LNCAP (cell line): Measurements from ENCODE around the gene EMSY.

Source experiments
- TF ChIP-seq, protein P1 (sequence below): fragments of 450-650 bp; IDR thresholded peaks from 2 replicates; pipeline ENCODE4 v1.5.1; 2017; ENCODE audit warnings: mild to moderate bottlenecking

The EMSY gene

DNA sequence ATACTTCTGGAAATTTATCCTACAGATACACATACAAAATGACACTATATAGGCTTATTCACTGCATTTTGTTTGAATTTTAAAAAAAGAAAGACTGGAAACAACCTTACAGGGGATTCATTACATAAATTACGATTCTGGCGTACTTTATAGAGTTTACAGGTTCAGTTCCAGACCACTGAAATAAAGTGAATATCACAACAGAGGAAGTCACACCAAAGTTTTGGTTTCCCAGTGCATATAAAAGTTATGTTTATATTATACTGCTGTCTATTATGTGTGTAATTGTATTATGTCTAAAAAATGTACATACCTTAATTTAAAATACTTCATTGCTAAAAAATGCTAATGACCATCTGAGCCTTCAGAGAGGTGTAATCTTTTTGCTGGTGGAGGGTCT lies 62.0 kb downstream of the EMSY start:
- TF ChIP-seq, protein P1, sequence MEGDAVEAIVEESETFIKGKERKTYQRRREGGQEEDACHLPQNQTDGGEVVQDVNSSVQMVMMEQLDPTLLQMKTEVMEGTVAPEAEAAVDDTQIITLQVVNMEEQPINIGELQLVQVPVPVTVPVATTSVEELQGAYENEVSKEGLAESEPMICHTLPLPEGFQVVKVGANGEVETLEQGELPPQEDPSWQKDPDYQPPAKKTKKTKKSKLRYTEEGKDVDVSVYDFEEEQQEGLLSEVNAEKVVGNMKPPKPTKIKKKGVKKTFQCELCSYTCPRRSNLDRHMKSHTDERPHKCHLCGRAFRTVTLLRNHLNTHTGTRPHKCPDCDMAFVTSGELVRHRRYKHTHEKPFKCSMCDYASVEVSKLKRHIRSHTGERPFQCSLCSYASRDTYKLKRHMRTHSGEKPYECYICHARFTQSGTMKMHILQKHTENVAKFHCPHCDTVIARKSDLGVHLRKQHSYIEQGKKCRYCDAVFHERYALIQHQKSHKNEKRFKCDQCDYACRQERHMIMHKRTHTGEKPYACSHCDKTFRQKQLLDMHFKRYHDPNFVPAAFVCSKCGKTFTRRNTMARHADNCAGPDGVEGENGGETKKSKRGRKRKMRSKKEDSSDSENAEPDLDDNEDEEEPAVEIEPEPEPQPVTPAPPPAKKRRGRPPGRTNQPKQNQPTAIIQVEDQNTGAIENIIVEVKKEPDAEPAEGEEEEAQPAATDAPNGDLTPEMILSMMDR: no peak

GRCh38 chr11:76510060-76511047 lies 65.5 kb downstream of the EMSY start:
- TF ChIP-seq, protein P1: no peak

DNA sequence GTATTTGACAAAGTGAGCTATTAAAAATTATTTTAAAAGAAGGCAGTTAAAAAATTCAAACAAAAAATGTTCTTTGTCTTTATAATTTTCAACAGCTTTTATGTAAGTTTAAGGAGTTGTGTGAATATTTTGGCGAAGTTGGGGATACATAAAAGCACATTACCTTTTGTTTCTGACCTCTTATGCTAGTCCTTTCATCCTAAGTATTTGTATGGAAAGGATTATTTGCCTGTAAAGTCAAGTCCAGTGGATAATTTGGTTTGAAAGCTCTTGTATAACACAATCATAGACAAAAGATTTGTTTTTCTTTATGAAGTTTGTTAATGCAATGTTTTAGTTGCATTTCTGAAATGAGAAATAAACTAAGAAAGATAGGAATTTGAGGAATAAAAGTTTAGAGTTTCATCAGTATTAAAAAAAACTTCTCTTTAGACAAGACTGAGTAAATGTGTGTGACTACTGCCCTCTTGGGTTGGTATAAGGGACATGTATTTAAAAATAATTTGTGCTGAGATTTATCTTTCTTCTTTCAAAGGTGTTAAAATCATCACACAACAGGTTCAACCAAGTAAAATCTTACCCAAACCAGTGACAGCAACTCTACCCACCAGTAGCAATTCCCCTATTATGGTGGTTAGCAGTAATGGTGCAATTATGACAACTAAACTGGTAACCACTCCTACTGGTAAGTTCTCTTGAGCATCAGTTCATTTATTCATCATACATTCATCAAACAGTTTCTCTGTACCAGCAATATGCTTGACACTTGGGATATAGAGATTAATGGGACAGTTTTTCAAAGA lies 68.2 kb downstream of the EMSY start:
- TF ChIP-seq, protein P1: peak; percentile 54

GRCh38 chr11:76513654-76514034 lies 68.8 kb downstream of the EMSY start:
- TF ChIP-seq, protein P1: no peak

GRCh38 chr11:76515494-76515893 lies 70.7 kb downstream of the EMSY start:
- TF ChIP-seq, protein P1: no peak

GRCh38 chr11:76523147-76523546 lies 78.3 kb downstream of the EMSY start:
- TF ChIP-seq, protein P1: no peak

- TF ChIP-seq, protein P1: no peak
Observed at GRCh38 chr11:76523786-76524436, 79.1 kb downstream of the EMSY start.
